Osteoblast (primary cell): ENCODE results near the gene GLTP. TPM values are rescaled to one million over a fixed set of nuclear protein-coding genes. Genes with fewer than 3 reads are reported as not detected.

Source experiments
- DNase-seq: peaks from one replicate; pipeline ENCODE4 v3.0.0; 2011; ENCODE audit warnings: low spot score, mixed read lengths; ENCODE audit not compliant: insufficient read length; ENCODE audit errors: missing footprints
- H2AFZ ChIP-seq: 2 replicates; pipeline ENCODE4 v1.6.0; 2011; ENCODE audit warnings: mild to moderate bottlenecking, low read length
- H3K27ac ChIP-seq: 2 replicates; pipeline ENCODE4 v1.5.1; 2011; ENCODE audit warnings: mild to moderate bottlenecking, low read depth, low read length, moderate library complexity
- H3K27me3 ChIP-seq: 2 replicates; pipeline ENCODE4 v1.6.0; 2012; ENCODE audit warnings: mild to moderate bottlenecking, control low read depth, inconsistent platforms, low read length, moderate library complexity; ENCODE audit not compliant: insufficient read depth
- H3K36me3 ChIP-seq: 2 replicates; pipeline ENCODE4 v1.5.1; 2011; ENCODE audit warnings: mild to moderate bottlenecking, low read length, control low read depth, moderate library complexity; ENCODE audit not compliant: insufficient read depth
- H3K4me1 ChIP-seq: 2 replicates; pipeline ENCODE4 v1.5.1; 2011; ENCODE audit warnings: mild to moderate bottlenecking, low read length, control low read depth, moderate library complexity; ENCODE audit not compliant: insufficient read depth
- H3K4me2 ChIP-seq: 2 replicates; pipeline ENCODE4 v1.6.0; 2011; ENCODE audit warnings: mild to moderate bottlenecking, low read length; ENCODE audit not compliant: insufficient read depth
- H3K4me3 ChIP-seq: fragments of 200-600 bp; sonication (generic); 3 replicates; pipeline ENCODE4 v1.5.1; 2012; ENCODE audit warnings: mild to moderate bottlenecking, low read length, inconsistent platforms; ENCODE audit not compliant: insufficient read depth
- H3K79me2 ChIP-seq: 2 replicates; pipeline ENCODE4 v1.6.0; 2012; ENCODE audit warnings: mild to moderate bottlenecking, low read length, control low read depth, inconsistent platforms; ENCODE audit not compliant: insufficient read depth
- H3K9me3 ChIP-seq: 2 replicates; pipeline ENCODE4 v1.5.1; 2011; ENCODE audit warnings: low read depth, low read length, control low read depth
- H4K20me1 ChIP-seq: 2 replicates; pipeline ENCODE4 v1.6.0; 2012; ENCODE audit warnings: mild to moderate bottlenecking, low read length, control low read depth; ENCODE audit not compliant: insufficient read depth
- CTCF ChIP-seq: IDR thresholded peaks from 2 replicates; pipeline ENCODE4 v1.5.1; 2011; ENCODE audit warnings: mild to moderate bottlenecking, low read depth, low read length, moderate library complexity; ENCODE audit errors: extremely low read depth
- total RNA-seq: library from RNA; depleted of rRNA; stranded (reverse); fragments of >200 nt; gene quantifications from 2 replicates; pipeline ENCODE4 v1.2.3, GENCODE V29; 2012

The GLTP gene
- total RNA-seq, 1 donor: 50.3 TPM

- Histone ChIP-seq H3K27ac (no peak within 1 kb of the TSS), H2AFZ (peak within 1 kb of the TSS; percentile 67), H3K9me3 (no peaks in the 10 kb centered on the region), H3K4me1 (peaks cover 11% of the 10 kb centered on the region), H3K4me3 (peak within 1 kb of the TSS; percentile 74), H4K20me1 (peaks cover 5% of the 10 kb centered on the region), H3K79me2 (no peaks in the 10 kb centered on the region), H3K4me2 (peak within 1 kb of the TSS; percentile 73), H3K27me3 (no peaks in the 10 kb centered on the region), H3K36me3 (no peaks in the 10 kb centered on the region)
- TF ChIP-seq CTCF: no peak
- peak; percentile 96 for DNase-seq
Measured at GRCh38 chr12:109833307-109834189, 46.8 kb downstream of the GLTP start, which contains the start of gene TRPV4. TRPV4 (minus strand) TSS chr12:109833398; CDS start chr12:109814796, 18,602 bp downstream.

GRCh38 chr12:109832541-109833306, 47.6 kb downstream of the GLTP start:
- Histone ChIP-seq H3K36me3 (no peaks in the 10 kb centered on the region), H3K4me3 (peak overlapping the region; percentile 74), H2AFZ (peak overlapping the region; percentile 67), H3K27me3 (no peaks in the 10 kb centered on the region), H4K20me1 (peaks cover 5% of the 10 kb centered on the region), H3K4me1 (peaks cover 6% of the 10 kb centered on the region), H3K79me2 (no peaks in the 10 kb centered on the region), H3K9me3 (no peaks in the 10 kb centered on the region), H3K27ac (no peak overlapping the region), H3K4me2 (peak overlapping the region; percentile 73)
- peak; percentile 82 for DNase-seq
- TF ChIP-seq CTCF: no peak

GRCh38 chr12:109831929-109832328, 48.4 kb downstream of the GLTP start:
- H3K27ac ChIP-seq: no peak overlapping the region
- TF ChIP-seq CTCF: no peak
- DNase-seq: peak; percentile 80
- H2AFZ ChIP-seq: no peak overlapping the region
- H3K9me3 ChIP-seq: no peaks in the 10 kb centered on the region
- H3K79me2 ChIP-seq: no peaks in the 10 kb centered on the region
- H3K4me2 ChIP-seq: no peak overlapping the region
- H3K36me3 ChIP-seq: no peaks in the 10 kb centered on the region
- no peak overlapping the region for H3K4me3 ChIP-seq
- peaks cover 7% of the 10 kb centered on the region for H4K20me1 ChIP-seq
- no peaks in the 10 kb centered on the region for H3K27me3 ChIP-seq
- H3K4me1 ChIP-seq: no peaks in the 10 kb centered on the region

GRCh38 chr12:109831365-109831764, 49.0 kb downstream of the GLTP start:
- H3K4me2 ChIP-seq: no peak overlapping the region
- no peak for TF ChIP-seq CTCF
- no peaks in the 10 kb centered on the region for H3K9me3 ChIP-seq
- peak; percentile 72 for DNase-seq
- H3K27ac ChIP-seq: no peak overlapping the region
- H2AFZ ChIP-seq: no peak overlapping the region
- no peaks in the 10 kb centered on the region for H3K27me3 ChIP-seq
- H3K36me3 ChIP-seq: no peaks in the 10 kb centered on the region
- peaks cover 7% of the 10 kb centered on the region for H4K20me1 ChIP-seq
- H3K4me1 ChIP-seq: no peaks in the 10 kb centered on the region
- no peak overlapping the region for H3K4me3 ChIP-seq
- H3K79me2 ChIP-seq: no peaks in the 10 kb centered on the region
